Activated T-cell treated with anti-CD3 and anti-CD28 coated beads for 24 hours (primary cell): Measurements from ENCODE around the gene TFDP2.

Experiments
- DNase-seq: peaks from one replicate; pipeline ENCODE4 v3.0.0-alpha.2; 2020; ENCODE audit warnings: low read depth

TFDP2 gene

DNA sequence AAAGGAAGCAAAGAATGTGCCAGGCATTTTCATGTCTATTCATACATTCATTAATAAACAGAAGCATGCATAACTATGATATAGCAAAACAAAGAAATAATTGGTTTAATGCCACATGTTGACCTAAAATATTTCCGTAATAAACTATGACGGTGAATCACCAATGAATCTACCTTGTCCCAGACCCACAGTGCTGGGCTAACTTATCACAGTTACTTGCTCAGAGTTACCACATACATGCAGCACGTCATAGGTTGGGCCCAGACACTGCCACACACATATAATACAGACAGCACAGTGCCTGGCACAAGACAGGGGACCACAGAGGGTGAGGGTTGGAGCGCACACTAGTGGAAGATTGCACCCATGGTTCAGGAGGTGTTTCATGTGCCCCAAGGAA is 186.0 kb downstream of the TFDP2 start:
- no peak for DNase-seq

DNA sequence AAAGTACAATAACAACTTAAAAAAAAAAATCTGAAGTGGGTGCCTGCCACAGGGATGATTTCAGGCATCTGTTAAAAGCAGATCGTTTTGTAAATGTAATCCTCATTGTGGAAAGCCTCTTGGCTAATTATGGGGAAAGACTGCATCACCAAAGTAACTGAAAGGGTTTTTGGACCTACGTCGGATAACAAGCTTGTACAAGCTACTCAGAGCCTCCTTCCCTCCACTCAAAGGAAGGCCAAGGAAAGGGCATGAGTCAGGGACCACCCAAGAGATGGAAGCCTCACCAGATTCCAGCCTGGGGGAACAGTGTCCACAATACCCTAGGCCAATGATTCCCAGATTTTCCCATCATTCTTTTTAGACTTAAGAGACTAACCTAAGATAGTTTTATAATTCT is 188.6 kb downstream of the TFDP2 start:
- no peak for DNase-seq

DNA sequence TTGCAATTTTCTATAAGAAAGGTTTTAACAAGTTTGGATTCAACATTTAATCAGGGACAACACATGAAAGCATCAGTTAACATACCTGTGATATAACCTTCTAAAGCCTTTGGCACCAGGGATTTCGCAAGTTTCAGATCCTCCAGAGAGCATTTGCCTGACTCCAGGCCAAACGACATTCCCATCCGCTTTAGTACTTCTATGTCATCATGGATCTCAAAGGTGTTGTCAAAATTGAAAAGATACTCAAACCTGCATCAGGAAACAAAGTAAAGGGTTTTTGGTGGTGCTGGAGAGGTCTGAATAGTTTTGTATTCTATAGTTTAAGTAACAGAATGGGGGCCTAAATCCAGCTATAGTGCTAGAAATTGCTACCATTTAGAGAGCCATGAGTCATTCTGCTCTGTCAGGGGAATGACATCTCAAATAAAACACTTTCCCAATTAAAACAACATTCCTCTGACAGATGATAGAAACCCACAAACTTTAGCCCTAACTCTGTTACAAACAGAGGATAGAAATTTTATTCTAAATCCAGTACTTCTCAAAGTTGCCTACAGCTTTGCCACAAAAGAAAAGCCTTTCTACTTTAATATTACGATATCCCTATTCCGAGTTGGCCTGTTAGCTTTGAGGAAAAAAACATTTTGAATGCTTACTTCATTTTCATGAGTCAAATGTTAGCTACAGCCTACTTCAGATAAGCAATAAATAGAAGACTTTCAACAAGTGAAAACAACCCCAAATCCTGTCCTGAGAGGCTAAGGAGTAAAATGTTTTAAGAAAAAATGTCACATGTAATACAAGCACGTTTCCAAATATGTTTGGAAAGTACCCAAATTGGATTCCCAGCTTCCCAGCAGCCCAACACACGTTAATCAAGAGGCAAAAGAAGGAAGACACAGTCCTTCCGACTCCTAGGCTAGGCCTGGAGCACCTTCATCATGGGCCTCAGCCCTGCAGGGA is 189.5 kb downstream of the TFDP2 start:
- no peak for DNase-seq

DNA sequence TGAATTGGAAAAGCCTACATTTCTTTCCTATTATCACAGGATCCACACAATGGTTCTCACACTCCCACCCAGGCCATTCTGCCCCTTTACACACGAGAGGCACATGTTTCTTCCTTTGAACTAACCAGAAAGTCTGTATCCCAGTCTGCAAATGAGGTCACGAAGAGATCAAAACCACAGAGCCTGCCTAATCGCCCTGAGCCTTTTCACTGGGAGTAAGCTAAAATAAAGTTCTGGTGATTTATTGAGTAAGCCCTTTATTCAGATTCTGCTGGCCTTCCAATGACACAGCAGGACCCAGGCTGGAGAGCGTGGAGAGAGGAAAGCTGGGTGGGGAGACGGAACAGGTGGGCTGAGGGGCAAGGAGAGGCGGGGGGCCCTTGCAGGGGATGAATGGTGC is 194.2 kb downstream of the TFDP2 start:
- no peak for DNase-seq

DNA sequence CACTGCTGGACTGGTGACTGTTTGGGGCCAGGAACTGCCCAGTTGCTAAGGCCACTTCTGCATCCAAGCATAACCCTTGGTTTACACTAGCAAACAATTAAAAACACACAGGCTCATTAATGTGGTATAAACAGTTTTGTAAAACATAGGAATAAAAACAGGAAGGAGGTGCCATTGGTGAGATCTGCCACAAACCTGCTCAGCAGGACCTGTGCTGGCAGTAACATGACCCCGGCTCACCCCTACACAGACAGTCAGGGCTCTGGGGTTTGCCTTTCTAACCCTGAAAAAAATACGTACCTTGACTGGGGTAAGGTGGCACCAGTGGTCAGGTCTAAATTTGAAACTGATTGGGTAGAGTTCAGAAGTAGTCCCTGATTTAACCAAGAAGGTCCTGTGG is 196.7 kb downstream of the TFDP2 start:
- DNase-seq: no peak

DNA sequence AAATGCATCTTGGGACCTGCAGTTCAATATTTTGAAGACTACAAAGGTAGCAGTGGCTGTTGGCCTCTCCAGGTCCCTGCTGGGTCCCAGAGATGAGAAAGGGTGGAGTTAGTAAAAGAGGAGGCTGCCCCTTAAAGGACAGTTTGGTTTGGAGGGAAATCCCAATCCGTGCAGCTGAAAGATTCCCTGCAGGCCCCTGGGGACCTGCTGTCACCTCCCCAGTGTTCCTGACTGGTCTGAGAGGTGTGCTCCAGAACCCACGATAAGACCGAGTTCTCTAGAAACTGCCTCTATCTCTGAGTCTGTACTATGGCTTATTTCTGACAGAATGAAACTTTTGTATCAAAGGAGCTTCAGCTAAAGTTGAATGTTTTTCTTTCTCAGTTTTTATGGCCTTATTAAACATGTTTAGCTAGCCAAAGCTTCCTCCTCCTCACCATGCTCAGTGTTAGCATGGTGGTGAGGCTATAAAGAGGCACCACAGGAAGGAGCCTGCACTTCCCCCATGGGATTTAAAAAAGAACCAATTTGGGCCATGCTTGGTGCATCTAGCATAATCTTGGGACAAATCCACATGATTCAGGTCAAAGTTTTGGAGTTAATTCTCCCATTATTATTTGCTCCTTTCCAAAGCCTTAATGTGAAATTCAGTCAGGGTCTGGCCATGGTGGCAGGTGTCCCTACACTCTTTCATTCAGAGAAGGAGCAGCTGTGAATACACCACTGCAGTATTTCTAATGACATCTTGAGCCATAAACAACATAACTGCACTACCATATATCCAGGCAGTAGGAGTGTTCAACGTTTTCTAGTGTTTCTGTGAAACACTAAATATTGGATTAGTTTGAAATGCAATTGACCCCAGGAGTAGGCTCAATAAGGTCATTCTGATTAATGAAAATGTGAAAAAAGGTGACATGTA is 198.5 kb downstream of the TFDP2 start:
- DNase-seq: no peak

DNA sequence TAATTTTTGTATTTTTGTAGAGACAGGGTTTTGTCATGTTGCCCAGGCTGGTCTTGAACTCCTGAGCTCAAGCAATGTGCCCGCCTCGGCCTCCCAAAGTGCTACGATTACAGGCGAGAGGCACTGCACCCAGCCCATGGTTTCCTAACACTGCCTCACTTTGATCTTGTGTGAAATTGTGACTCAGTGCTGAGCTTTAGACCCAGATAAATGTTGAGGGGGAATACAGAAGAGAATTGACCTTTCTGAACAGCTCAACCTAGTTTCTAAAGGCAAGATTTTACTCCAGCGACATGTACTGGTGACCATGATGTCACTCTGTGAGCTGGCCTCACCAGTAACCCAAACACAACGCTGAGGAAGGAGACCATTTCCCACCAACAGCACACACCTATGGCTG is 199.4 kb downstream of the TFDP2 start:
- DNase-seq: no peak

DNA sequence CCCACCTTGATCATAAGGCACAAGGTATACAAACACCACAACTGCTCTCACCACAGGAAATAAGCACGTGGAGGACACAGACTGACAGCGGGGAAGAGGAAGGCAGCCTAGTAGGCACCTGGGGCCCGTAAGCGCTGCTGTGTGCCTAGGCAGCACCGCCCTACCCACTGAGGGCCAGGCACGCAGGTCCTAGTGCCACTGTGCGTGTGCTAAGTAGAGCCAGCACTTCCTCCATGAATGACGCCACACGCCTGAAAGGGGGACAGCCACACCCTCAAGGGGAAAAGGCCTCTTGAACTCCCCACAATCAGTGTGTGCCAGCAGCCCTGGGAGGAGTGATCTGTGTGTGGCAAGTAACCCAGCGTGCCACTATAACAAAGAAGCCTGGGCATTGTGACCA is 199.9 kb downstream of the TFDP2 start:
- no peak for DNase-seq

DNA sequence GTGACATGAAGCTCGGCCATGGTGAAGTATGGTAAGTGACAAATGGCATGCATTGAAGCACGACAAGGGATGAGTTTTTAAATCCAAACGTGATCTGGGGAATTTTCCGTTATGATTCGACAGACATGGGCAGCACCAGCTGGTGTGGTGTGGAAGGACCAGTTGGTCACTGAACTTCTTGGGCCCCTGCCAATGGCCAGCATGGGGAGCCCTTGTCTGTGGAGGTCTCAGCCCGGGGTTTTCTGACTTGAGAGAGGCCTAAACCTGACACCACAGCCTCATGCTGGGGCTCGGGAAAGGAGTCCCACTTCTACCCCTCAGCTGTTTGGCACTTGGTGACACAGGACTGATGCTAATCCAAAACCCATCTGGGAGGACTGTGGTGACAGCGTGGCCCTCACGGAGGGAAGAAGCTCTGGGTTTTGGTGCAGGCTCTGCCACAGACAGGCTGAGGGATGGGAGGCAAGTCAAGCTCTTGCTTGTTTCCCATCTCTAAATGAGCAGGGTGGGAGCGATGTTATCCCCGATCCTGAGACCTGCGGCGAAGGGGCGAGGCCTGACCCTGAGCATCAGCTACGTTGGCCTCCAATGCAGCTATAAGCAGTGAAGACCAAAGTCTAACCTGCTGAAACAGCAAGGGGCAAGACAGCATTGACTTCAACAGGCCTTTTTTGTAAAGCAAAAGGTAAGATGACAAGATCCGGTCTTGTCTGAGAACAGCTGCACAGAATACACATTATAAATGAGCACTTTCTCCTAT is 203.4 kb downstream of the TFDP2 start:
- DNase-seq: no peak

DNA sequence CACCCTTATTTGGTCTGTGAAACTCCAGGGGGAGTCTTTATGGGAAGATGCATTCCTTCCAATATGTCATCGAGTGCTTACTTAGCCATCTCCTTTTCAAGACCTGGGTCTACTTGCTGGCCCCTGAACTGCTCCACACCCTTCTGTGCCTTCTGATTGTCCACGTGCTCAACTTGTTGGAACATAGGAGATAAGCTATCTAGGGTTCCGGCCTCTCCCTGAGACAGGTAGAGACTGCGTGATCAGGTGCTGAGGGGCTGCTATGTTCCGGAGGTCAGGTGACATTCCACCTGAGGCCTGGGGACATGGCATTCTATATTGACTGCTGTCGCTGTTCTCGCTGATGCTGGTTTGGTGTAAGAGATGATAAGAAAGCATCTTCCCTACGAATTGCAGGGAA is 207.3 kb downstream of the TFDP2 start:
- DNase-seq: no peak

DNA sequence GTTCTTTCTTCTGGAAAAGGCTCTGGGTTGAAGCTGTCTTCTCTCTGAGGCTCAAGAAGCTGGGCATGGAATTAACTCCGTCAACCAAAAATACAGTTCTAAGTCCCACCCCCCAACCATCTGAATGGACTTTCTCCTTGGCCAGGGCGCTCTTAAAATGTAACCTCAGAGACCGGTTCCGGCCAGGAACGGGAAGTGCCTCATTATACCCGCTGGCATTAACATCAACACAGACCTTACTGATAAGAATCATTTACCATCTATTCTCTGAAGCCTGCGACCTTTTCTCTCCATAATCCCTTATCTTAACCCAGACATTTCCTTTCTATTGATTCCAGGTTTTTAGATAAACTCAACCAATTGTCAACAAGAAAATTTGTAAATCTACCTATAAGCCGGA is 208.3 kb downstream of the TFDP2 start:
- DNase-seq: no peak

DNA sequence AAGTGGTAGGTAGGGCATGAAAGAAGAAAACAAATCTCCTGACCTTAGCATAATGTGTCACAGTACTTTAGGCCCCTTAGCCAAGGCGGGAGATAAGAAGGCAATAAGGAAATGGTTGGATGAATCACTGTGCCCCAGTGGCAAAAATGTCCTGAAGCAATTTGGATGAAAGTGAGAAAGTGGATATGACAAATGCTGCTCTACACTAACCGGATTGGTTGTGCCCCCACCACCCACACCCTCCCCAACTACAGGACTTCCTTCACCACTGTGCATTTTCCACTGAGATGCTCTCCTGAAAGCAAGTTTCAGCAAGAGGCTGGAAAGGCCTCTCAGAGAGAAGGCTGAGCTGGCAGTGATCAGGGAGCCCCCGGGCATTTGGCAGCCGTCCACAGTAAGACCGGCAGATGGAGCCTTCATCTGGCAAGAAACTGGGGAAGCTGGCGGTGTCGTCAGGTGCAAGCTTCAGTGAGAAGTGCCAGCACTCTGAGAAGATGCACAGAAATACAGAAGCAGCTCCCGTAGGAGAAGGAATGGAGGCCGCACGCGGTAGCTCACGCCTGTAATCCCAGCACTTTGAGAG is 209.1 kb downstream of the TFDP2 start:
- peak; percentile 12 for DNase-seq

DNA sequence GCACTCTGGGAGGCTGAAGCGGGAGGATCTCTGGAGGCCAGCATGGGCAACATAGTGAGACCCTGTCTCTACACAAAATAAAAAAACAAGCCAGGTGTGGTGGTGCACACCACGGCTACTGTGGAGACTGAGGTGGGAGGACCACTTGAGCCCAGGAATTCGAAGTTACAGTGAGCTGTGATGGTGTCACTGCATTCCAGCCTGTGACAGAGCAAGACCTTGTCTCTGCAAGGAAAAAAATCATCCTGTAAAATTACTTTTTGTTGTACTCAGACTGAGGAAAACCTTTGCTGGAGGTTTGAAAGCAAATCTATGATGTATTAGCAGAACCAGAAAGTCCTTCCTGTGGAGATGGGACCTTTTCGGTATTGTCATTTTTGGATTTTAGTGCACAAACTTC is 209.6 kb downstream of the TFDP2 start:
- DNase-seq: no peak

DNA sequence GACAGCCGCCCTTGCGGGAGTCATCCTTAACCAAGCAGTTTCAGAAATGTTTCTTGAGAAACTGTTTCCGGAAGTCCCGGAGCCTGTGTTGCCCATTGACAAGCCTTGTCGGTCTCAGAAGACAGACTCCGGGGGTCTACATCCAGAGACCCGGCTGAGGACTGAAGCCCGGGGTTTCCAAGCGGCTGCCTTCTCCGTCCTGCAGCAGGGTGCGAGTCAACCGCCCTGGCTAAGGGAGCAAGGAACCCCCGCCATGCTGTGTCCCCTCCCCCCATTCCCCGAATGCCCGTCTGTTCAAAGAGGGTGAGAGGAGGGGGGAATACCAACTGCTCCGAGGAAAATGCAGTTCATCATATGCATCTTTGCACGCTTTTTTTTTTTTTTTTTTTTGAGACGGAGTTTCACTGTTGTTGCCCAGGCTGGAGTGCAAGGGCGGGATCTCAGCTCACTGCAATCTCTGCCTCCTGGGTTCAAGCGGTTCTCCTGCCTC is 211.3 kb downstream of the TFDP2 start:
- no peak for DNase-seq

DNA sequence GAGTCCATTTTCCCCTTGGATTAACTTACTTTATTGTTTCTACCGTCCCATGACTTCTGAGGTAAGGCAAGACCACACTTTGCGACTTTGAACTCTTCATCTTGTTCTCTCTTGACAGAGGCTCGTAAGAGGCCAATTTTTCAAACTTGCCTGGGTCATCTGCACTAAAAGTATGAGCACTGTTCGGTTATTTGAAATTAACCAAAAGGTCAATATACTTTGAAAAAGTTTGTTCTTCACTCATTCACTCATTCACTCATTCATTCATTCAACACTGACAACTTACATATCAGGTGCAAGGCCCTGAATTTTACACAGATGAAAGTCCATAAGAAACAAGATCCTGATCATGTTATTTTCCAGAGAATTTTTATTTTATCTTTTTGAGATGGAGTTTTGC is 215.0 kb downstream of the TFDP2 start:
- DNase-seq: no peak

DNA sequence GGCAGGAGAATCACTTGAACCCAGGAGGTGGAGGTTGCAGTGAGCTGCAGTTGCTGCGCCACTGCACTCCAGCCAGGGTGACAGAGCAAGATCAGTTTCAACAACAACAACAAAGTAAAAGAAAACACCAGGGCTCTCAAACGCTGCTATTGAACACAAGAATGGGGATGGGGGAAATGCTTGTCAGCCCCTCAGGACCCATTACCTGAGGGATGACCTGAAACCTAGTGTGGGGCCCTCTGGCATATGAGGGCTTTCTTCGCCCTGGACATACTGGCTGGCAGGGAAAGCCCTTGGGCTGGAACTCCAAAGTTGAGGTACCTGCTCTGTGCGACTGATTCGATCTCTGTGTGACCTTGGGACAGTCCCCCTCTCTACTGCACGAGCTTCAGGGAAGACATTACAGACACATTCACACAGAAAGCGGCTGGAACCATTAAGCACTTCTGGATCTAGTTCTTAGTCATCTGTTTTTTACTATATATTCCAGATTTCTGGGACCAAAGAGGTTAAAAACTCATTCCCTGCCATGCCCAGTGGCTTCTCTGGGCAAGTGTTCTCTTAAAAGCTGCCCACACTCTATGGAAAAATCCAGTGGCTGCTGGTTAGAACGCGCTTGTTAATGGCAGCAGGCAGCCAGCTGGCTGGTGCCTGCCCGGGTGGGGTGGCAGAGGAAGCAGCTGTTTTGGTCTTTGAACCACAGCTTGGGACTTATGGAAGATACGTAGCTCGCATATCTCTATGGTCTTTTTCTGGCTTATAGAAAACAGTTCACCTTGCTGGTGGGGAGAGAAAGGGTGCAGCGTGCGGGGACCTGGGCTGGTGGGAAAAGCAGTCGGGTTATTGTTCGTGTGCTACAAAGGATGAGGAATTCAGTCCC is 215.7 kb downstream of the TFDP2 start:
- no peak for DNase-seq

DNA sequence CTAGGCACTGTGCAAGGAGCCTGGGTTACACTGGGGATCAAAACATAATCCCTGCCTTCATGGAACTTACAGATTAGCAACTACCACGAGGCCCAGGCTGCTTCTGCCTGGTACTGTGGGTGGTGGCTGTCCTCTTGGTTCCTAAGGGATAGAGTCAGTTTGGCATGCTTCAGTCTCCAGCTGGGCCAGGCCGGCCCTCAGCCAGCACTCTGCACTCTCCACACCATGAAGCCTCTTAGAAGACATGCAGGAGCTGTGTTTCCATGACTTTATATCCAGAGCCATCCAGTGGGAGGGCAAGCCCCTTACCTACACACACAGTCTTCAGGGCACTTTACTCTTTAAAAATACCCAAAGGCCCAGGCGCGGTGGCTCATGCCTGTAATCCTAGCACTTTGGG is 218.5 kb downstream of the TFDP2 start:
- no peak for DNase-seq

DNA sequence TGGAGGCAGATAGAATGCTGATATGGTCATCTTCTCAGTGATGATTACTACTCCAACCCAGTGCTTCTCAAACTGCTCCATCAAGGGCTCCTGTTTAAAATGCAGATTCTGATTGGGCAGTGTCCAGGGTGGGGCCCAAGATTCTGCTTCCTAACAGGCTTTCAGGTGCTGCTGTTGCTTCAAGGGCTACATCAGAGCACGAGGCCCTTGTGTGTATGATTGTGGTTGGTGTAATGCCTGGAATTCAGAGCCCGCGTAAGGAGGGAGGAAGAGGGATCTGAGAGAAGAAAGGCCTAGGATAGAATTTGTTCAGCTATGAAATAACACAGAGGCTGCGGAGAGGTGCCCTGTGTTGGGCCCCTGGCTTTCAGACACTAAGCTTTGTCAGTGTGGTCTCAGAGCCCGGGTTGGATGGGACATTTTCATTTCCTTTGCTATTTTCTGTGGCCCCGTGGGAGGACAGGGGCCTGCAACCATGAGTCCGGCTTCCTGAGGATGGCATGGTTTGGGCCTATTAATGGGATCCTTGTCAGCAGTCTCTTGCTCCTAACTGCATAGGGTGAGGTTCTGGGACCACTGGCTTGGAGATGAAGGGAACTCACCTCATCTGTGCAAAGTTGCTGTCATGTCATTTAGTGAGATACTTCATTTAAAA is 219.9 kb downstream of the TFDP2 start:
- no peak for DNase-seq

DNA sequence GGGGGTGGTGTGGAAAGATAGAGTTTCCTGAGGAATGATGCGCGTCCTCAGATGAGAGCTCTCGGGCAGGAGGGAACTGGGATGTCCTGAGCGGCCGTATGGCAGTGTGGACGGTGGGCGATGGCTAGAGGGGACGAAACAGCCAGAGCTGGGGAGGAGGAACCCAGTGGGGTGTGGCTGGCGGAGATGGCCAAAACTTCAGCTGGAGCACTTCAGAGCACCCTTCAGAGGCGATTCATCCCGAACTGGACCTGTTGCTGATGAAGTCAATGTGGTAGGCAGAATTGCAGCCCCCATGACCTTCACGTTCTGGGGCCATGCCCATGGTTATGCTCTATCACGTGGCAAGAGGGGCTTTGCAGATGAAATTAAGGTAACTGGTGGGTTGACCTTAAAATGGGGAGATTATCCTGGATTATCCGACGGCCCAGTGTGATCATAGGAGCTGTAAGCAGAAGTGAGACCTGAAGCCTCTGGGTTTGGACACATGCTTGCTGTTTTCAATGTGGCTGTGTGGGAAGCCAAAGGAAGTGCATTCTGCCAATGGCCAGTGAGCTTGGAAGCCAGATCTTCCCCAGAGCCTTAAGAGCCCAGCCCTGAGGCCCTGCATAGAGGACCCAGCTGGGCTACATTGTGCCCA is 220.6 kb downstream of the TFDP2 start:
- no peak for DNase-seq

DNA sequence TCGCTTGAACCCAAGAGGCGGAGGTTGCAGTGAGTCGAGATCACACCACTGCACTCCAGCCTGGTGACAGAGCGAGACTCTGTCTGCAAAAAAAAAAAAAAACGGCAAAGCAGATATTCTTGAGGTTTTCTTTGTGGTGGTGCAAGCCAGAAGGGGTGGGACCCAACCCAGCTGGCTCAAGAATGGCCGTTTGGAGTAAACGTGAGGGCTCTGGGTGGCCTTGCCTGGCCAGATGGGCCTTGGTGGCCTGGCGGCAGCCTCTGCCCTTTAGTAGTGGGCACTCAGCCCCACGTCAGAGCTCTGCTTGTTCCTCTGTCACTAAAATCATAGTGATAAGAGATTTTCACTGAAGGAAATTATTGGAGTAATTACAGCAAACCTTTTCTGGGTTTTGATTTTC is 222.4 kb downstream of the TFDP2 start:
- DNase-seq: no peak
